NCI-H187 treated with DMSO at 0.1 percent for 48 hours (cell line): ENCODE data around the gene FAM124A.
"Not testable (repeated sequence)": the region's sequence is repeated elsewhere in the genome, so short reads cannot be mapped to it uniquely, and the experiment has no call there.

Experiments
- DNase-seq: peaks from one replicate; lab custom pipeline; 2025; lab: John Stamatoyannopoulos, UW

The FAM124A gene

GRCh38 chr13:51270623-51271415, 48.6 kb downstream of the FAM124A start:
- no peak for DNase-seq

GRCh38 chr13:51271528-51272085, 49.4 kb downstream of the FAM124A start:
- no peak for DNase-seq

GRCh38 chr13:51275101-51275500, 52.9 kb downstream of the FAM124A start:
- DNase-seq: no peak

- no peak for DNase-seq
Observed at GRCh38 chr13:51276636-51277035, 54.4 kb downstream of the FAM124A start.

GRCh38 chr13:51277928-51278327, 55.7 kb downstream of the FAM124A start:
- DNase-seq: no peak

GRCh38 chr13:51278426-51279130, 56.4 kb downstream of the FAM124A start:
- DNase-seq: no peak

GRCh38 chr13:51280379-51280940, 58.3 kb downstream of the FAM124A start:
- DNase-seq: no peak

GRCh38 chr13:51282322-51282721, 60.1 kb downstream of the FAM124A start:
- no peak for DNase-seq

GRCh38 chr13:51282923-51283322, 60.7 kb downstream of the FAM124A start:
- DNase-seq: not testable (repeated sequence)

GRCh38 chr13:51283371-51283770, 61.2 kb downstream of the FAM124A start:
- no peak for DNase-seq

- no peak for DNase-seq
Observed at GRCh38 chr13:51284339-51284738, 62.1 kb downstream of the FAM124A start.

- peak; percentile 64 for DNase-seq
Observed at GRCh38 chr13:51286135-51287002, 64.2 kb downstream of the FAM124A start.

GRCh38 chr13:51287758-51288157, 65.6 kb downstream of the FAM124A start:
- no peak for DNase-seq

- not testable (repeated sequence) for DNase-seq
Observed at GRCh38 chr13:51288254-51288653, 66.1 kb downstream of the FAM124A start.

GRCh38 chr13:51291341-51291740, 69.1 kb downstream of the FAM124A start:
- DNase-seq: no peak

GRCh38 chr13:51292000-51292565, 69.9 kb downstream of the FAM124A start:
- no peak for DNase-seq

GRCh38 chr13:51297556-51297955, 75.4 kb downstream of the FAM124A start:
- no peak for DNase-seq

- no peak for DNase-seq
Observed at GRCh38 chr13:51298812-51299211, 76.6 kb downstream of the FAM124A start.

GRCh38 chr13:51303063-51303552, 80.9 kb downstream of the FAM124A start:
- DNase-seq: no peak

- DNase-seq: no peak
Observed at GRCh38 chr13:51303882-51304281, 81.7 kb downstream of the FAM124A start.

- DNase-seq: no peak
Observed at GRCh38 chr13:51305271-51305967, 83.2 kb downstream of the FAM124A start.
